Neural cell (in vitro differentiated cells): ENCODE results near the gene GAREM1. TPM values are rescaled to one million over a fixed set of nuclear protein-coding genes. Genes with fewer than 3 reads are reported as not detected.

ENCODE experiments used
- H2AFZ ChIP-seq: fragments of 200-600, 300-800 bp; sonication (generic), shearing (Covaris generic); 2 replicates; pipeline ENCODE4 v1.6.0; 2014; ENCODE audit warnings: low read depth, mild to moderate bottlenecking, antibody characterized with exemption, low read length, moderate library complexity
- H3F3A ChIP-seq: fragments of 200-600 bp; shearing (Covaris generic); 2 replicates; pipeline ENCODE4 v1.6.1; 2016; ENCODE audit warnings: mild to moderate bottlenecking, moderate library complexity, mixed read lengths, antibody characterized with exemption, low read length; ENCODE audit not compliant: insufficient read depth, poor library complexity, severe bottlenecking
- H3K27ac ChIP-seq: fragments of 200-600, 300-800 bp; sonication (generic), shearing (Covaris generic); 2 replicates; pipeline ENCODE4 v1.5.1; 2014; ENCODE audit warnings: mild to moderate bottlenecking, low read length, moderate library complexity
- H3K27me3 ChIP-seq: fragments of 300-800, 200-600 bp; sonication (generic), shearing (Covaris generic); 2 replicates; pipeline ENCODE4 v1.6.0; 2014; ENCODE audit warnings: mild to moderate bottlenecking, low read depth, low read length, moderate library complexity; ENCODE audit not compliant: insufficient read depth
- H3K36me3 ChIP-seq: fragments of 300-800, 200-600 bp; sonication (generic), shearing (Covaris generic); 2 replicates; pipeline ENCODE4 v1.5.1; 2014; ENCODE audit warnings: mild to moderate bottlenecking, antibody characterized with exemption, low read length, moderate library complexity; ENCODE audit not compliant: insufficient read depth
- H3K4me2 ChIP-seq: fragments of 300-800, 200-600 bp; sonication (generic), shearing (Covaris generic); 2 replicates; pipeline ENCODE4 v1.6.0; 2014; ENCODE audit warnings: mild to moderate bottlenecking, low read length
- H3K4me3 ChIP-seq: fragments of 300-800, 200-600 bp; sonication (generic), shearing (Covaris generic); 2 replicates; pipeline ENCODE4 v1.5.1; 2014; ENCODE audit warnings: mild to moderate bottlenecking, low read length, moderate library complexity
- H3K79me2 ChIP-seq: fragments of 200-600 bp; shearing (Covaris generic); replicated peaks from 2 replicates; pipeline ENCODE4 v1.6.0; 2014; ENCODE audit warnings: mild to moderate bottlenecking, low read length, moderate library complexity; ENCODE audit not compliant: insufficient read depth
- H3K9ac ChIP-seq: fragments of 300-800, 200-600 bp; sonication (generic), shearing (Covaris generic); 2 replicates; pipeline ENCODE4 v1.6.1; 2016; ENCODE audit warnings: mild to moderate bottlenecking, low read length, mixed read lengths
- H3K9me2 ChIP-seq: fragments of 200-600 bp; shearing (Covaris generic); 2 replicates; pipeline ENCODE4 v1.6.1; 2016; ENCODE audit warnings: mild to moderate bottlenecking, low read length, mixed read lengths; ENCODE audit not compliant: insufficient read depth
- H3K9me3 ChIP-seq: fragments of 200-600, 300-800 bp; sonication (generic), shearing (Covaris generic); 2 replicates; pipeline ENCODE4 v1.6.1; 2016; ENCODE audit warnings: mild to moderate bottlenecking, mixed run types, low read length, moderate library complexity, mixed read lengths
- H4K20me1 ChIP-seq: fragments of 200-600 bp; shearing (Covaris generic); 2 replicates; pipeline ENCODE4 v1.6.1; 2016; ENCODE audit warnings: mild to moderate bottlenecking, mixed run types; ENCODE audit not compliant: insufficient read depth
- EP300 ChIP-seq: fragments of 450-650 bp; conservative IDR thresholded peaks from 2 replicates; pipeline ENCODE4 v1.6.1; 2014; ENCODE audit warnings: antibody characterized with exemption, mild to moderate bottlenecking, moderate library complexity; ENCODE audit not compliant: poor library complexity, severe bottlenecking
- EZH2 ChIP-seq: fragments of 200-600, 300-800 bp; shearing (Covaris generic), sonication (generic); IDR thresholded peaks from 2 replicates; pipeline ENCODE4 v1.6.1; 2014; ENCODE audit warnings: antibody characterized with exemption, low read length, borderline replicate concordance, mild to moderate bottlenecking; ENCODE audit not compliant: insufficient read depth, poor library complexity, severe bottlenecking
- MXI1 ChIP-seq: fragments of 450-650 bp; conservative IDR thresholded peaks from 2 replicates; pipeline ENCODE4 v1.6.1; 2014; ENCODE audit warnings: antibody characterized with exemption, mild to moderate bottlenecking; ENCODE audit not compliant: poor library complexity, severe bottlenecking
- POLR2AphosphoS5 ChIP-seq: IDR thresholded peaks from 2 replicates; pipeline ENCODE4 v1.6.1; 2012
- RAD21 ChIP-seq: fragments of 450-650 bp; conservative IDR thresholded peaks from 2 replicates; pipeline ENCODE4 v1.6.1; 2014; ENCODE audit warnings: antibody characterized with exemption, mild to moderate bottlenecking, moderate library complexity
- REST ChIP-seq: IDR thresholded peaks from 2 replicates; pipeline ENCODE4 v1.6.1; 2012; ENCODE audit warnings: borderline replicate concordance
- SMC3 ChIP-seq: fragments of 450-650 bp; conservative IDR thresholded peaks from 2 replicates; pipeline ENCODE4 v1.6.1; 2014; ENCODE audit warnings: antibody characterized with exemption, mild to moderate bottlenecking, moderate library complexity; ENCODE audit not compliant: poor library complexity
- TAF1 ChIP-seq: IDR thresholded peaks from 2 replicates; pipeline ENCODE4 v1.6.1; 2012; ENCODE audit warnings: low read depth
- polyA plus RNA-seq: library from polyadenylated mRNA; depleted of rRNA; stranded (reverse); fragments of >200 nt; gene quantifications from 2 replicates; pipeline ENCODE4 v1.2.3, GENCODE V29; 2014
- TF ChIP-seq, protein P1 (sequence below): fragments of 450-650 bp; IDR thresholded peaks from 2 replicates; pipeline ENCODE4 v1.5.1; 2014; ENCODE audit warnings: antibody characterized with exemption, mild to moderate bottlenecking, moderate library complexity; ENCODE audit not compliant: poor library complexity, severe bottlenecking

The GAREM1 gene
- polyA plus RNA-seq, 1 donor from 2014 or later, result 1.3 TPM

DNA sequence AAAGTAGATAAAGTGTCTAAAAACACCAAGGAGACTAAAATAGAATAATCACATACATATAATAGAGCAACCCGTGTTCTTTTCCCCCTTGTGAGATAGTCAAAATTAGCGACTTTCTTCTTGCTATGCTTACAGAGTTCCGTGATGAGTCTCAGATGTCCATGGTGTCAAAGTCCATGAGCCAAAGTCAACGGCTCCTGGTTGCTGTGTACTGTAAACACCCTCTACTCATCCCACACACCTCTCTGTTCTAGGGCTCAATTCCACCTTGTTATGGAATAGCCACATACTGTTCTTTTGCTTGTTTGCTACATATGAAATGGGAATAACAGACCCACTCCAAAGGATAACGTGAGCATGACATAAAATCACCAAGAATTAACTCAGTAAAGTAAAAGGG is 52.5 kb downstream of the GAREM1 start:
- H2AFZ ChIP-seq, result no peak overlapping the region
- no peak overlapping the region for H3K4me3 ChIP-seq
- H3F3A ChIP-seq, result no peaks in the 10 kb centered on the region
- H3K27ac ChIP-seq, result no peak overlapping the region
- H3K9me2 ChIP-seq, result no peaks in the 10 kb centered on the region
- H3K36me3 ChIP-seq, result no peaks in the 10 kb centered on the region
- no peak for TF ChIP-seq RAD21
- no peak for TF ChIP-seq TAF1
- no peak for TF ChIP-seq MXI1
- TF ChIP-seq REST, result no peak
- no peak for TF ChIP-seq EZH2
- TF ChIP-seq, protein P1, sequence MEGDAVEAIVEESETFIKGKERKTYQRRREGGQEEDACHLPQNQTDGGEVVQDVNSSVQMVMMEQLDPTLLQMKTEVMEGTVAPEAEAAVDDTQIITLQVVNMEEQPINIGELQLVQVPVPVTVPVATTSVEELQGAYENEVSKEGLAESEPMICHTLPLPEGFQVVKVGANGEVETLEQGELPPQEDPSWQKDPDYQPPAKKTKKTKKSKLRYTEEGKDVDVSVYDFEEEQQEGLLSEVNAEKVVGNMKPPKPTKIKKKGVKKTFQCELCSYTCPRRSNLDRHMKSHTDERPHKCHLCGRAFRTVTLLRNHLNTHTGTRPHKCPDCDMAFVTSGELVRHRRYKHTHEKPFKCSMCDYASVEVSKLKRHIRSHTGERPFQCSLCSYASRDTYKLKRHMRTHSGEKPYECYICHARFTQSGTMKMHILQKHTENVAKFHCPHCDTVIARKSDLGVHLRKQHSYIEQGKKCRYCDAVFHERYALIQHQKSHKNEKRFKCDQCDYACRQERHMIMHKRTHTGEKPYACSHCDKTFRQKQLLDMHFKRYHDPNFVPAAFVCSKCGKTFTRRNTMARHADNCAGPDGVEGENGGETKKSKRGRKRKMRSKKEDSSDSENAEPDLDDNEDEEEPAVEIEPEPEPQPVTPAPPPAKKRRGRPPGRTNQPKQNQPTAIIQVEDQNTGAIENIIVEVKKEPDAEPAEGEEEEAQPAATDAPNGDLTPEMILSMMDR, result no peak
- TF ChIP-seq POLR2AphosphoS5, result no peak
- no peaks in the 10 kb centered on the region for H3K9me3 ChIP-seq
- no peaks in the 10 kb centered on the region for H4K20me1 ChIP-seq
- no peak overlapping the region for H3K9ac ChIP-seq
- H3K4me2 ChIP-seq, result no peak overlapping the region
- H3K79me2 ChIP-seq, result peaks cover 3% of the 10 kb centered on the region
- no peaks in the 10 kb centered on the region for H3K27me3 ChIP-seq

- H3K9me2 ChIP-seq, result no peaks in the 10 kb centered on the region
- no peak overlapping the region for H3K9ac ChIP-seq
- no peak for TF ChIP-seq SMC3
- TF ChIP-seq TAF1, result no peak
- TF ChIP-seq, protein P1, result no peak
- no peak for TF ChIP-seq REST
- TF ChIP-seq RAD21, result no peak
- no peak for TF ChIP-seq POLR2AphosphoS5
- TF ChIP-seq EZH2, result no peak
- no peak for TF ChIP-seq EP300
- TF ChIP-seq MXI1, result no peak
- no peaks in the 10 kb centered on the region for H3F3A ChIP-seq
- no peaks in the 10 kb centered on the region for H3K9me3 ChIP-seq
- no peak overlapping the region for H3K4me3 ChIP-seq
- no peaks in the 10 kb centered on the region for H3K27me3 ChIP-seq
- no peaks in the 10 kb centered on the region for H3K79me2 ChIP-seq
- no peaks in the 10 kb centered on the region for H3K36me3 ChIP-seq
- no peak overlapping the region for H3K27ac ChIP-seq
- H4K20me1 ChIP-seq, result no peaks in the 10 kb centered on the region
- no peak overlapping the region for H2AFZ ChIP-seq
- no peak overlapping the region for H3K4me2 ChIP-seq
These were observed 65.1 kb downstream of the GAREM1 start for GRCh38 chr18:32405588-32405987.
